HepG2 (cell line): ENCODE data around the gene FBXW12.

Experiments
- BRCA1 ChIP-seq: sonication (generic); formaldehyde crosslinking; IDR thresholded peaks from 2 replicates; pipeline ENCODE4 v1.4.0; 2020; ENCODE audit warnings: missing genetic modification reagents
- ZNF232 ChIP-seq: sonication (generic); formaldehyde crosslinking; IDR thresholded peaks from 2 replicates; pipeline ENCODE4 v1.4.0; 2020; ENCODE audit warnings: missing genetic modification reagents, borderline replicate concordance
- TF ChIP-seq, protein P1 (sequence below): sonication (generic); formaldehyde crosslinking; IDR thresholded peaks from 2 replicates; pipeline ENCODE4 v1.5.0; 2020; ENCODE audit warnings: mild to moderate bottlenecking, missing genetic modification reagents, moderate library complexity
- TF ChIP-seq, protein P2 (sequence below): sonication (generic); formaldehyde crosslinking; IDR thresholded peaks from 2 replicates; pipeline ENCODE4 v1.4.0; 2020; ENCODE audit warnings: missing genetic modification reagents

DNA sequence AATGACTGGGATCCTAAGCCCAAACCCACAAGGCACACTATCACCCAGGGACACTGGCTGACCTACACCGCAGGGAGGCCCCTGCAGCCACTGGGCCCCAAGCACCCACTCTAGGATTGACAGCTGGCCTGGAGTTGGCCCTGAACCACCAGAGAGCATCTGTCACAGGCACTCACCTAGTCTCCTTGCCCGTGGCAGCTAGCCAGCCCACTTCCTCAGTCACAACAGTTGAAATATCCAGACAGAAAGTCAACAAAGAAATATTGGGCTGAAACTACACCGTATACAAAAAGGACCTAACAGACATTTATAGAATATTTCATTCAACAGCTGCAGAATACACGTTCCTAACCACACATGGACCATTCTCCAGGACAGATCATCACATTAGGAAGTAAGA, 33.4 kb upstream of the FBXW12 start:
- TF ChIP-seq, protein P1, sequence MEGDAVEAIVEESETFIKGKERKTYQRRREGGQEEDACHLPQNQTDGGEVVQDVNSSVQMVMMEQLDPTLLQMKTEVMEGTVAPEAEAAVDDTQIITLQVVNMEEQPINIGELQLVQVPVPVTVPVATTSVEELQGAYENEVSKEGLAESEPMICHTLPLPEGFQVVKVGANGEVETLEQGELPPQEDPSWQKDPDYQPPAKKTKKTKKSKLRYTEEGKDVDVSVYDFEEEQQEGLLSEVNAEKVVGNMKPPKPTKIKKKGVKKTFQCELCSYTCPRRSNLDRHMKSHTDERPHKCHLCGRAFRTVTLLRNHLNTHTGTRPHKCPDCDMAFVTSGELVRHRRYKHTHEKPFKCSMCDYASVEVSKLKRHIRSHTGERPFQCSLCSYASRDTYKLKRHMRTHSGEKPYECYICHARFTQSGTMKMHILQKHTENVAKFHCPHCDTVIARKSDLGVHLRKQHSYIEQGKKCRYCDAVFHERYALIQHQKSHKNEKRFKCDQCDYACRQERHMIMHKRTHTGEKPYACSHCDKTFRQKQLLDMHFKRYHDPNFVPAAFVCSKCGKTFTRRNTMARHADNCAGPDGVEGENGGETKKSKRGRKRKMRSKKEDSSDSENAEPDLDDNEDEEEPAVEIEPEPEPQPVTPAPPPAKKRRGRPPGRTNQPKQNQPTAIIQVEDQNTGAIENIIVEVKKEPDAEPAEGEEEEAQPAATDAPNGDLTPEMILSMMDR (CRISPR knock-in tag), result no peak
- TF ChIP-seq, protein P2, sequence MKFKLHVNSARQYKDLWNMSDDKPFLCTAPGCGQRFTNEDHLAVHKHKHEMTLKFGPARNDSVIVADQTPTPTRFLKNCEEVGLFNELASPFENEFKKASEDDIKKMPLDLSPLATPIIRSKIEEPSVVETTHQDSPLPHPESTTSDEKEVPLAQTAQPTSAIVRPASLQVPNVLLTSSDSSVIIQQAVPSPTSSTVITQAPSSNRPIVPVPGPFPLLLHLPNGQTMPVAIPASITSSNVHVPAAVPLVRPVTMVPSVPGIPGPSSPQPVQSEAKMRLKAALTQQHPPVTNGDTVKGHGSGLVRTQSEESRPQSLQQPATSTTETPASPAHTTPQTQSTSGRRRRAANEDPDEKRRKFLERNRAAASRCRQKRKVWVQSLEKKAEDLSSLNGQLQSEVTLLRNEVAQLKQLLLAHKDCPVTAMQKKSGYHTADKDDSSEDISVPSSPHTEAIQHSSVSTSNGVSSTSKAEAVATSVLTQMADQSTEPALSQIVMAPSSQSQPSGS (CRISPR knock-in tag), result no peak
- TF ChIP-seq ZNF232 (CRISPR knock-in tag) (no peak), BRCA1 (no peak)
